B cell (primary cell): Measurements from ENCODE around the gene POMT2. TPM values are rescaled to one million over a fixed set of nuclear protein-coding genes. Genes with fewer than 3 reads are reported as not detected.
A peak's percentile ranks its signal among the peaks of the same experiment; 100 is the strongest.

ENCODE experiments used
- ATAC-seq: fragments of 200-7000 bp; cut with Tn5 transposase; one replicate; pipeline ENCODE4 v1.10.0; 2021; ENCODE audit warnings: low read depth, mild to moderate bottlenecking, moderate number of reproducible peaks, moderate library complexity
- CTCF ChIA-PET: fragments of 350-600 bp; sonication (Branson Sonifier 250); formaldehyde crosslinking; loops from one replicate; lab custom pipeline; 2021; ENCODE audit warnings: antibody characterized with exemption, inconsistent platforms; lab: Charles Lee
- POLR2A ChIA-PET: fragments of 350-600 bp; sonication (Branson Sonifier 250); formaldehyde crosslinking; loops from one replicate; lab custom pipeline; 2021; ENCODE audit warnings: antibody characterized with exemption; lab: Charles Lee
- DNase-seq: peaks from one replicate; pipeline ENCODE4 v3.0.0; 2013
- H2AFZ ChIP-seq: 2 replicates; pipeline ENCODE4 v1.6.1; 2012; ENCODE audit warnings: mild to moderate bottlenecking, low read depth, low read length; ENCODE audit not compliant: insufficient read depth, poor library complexity, severe bottlenecking
- H3K27ac ChIP-seq, 2 donors: 1 replicate in 1 of 2; 2 replicates in 1 of 2; pipeline ENCODE4 v1.5.1; 2012 to 2013; ENCODE audit warnings: low read length in 2 of 2, mild to moderate bottlenecking in 2 of 2, moderate library complexity in 1 of 2
- H3K27me3 ChIP-seq, 4 experiments: fragments of 200-600 bp in 1 of 4; sonication (generic) in 1 of 4; replicated peaks in 1 of 4; 1 replicate in 2 of 4; 2 replicates in 2 of 4; pipeline versions ENCODE4 v1.6.1 to v1.7.0; 2013 to 2016; ENCODE audit warnings: low read length in 3 of 4, mild to moderate bottlenecking in 2 of 4, mixed read lengths in 1 of 4, moderate library complexity in 1 of 4; ENCODE audit not compliant: insufficient read depth in 4 of 4, control insufficient read depth in 3 of 4; ENCODE audit errors: control extremely low read depth in 1 of 4
- H3K36me3 ChIP-seq, 2 experiments: replicated peaks in 1 of 2; 1 replicate in 1 of 2; 2 replicates in 1 of 2; pipeline versions ENCODE4 v1.6.1 to v1.7.1; 2013; ENCODE audit warnings: low read length in 1 of 2; ENCODE audit not compliant: insufficient read depth in 2 of 2, control insufficient read depth in 1 of 2; ENCODE audit errors: control extremely low read depth in 1 of 2, extremely low read depth in 1 of 2
- H3K4me1 ChIP-seq, 2 donors: fragments of 200-600 bp in 1 of 2; sonication (generic) in 1 of 2; 1 replicate in 1 of 2; 2 replicates in 1 of 2; pipeline versions ENCODE4 v1.5.1 to v1.6.1; 2013 to 2017; ENCODE audit warnings: low read length in 2 of 2; ENCODE audit not compliant: control insufficient read depth in 2 of 2, insufficient read depth in 2 of 2
- H3K4me2 ChIP-seq: replicated peaks from 2 replicates; pipeline ENCODE3; 2012; ENCODE audit warnings: mild to moderate bottlenecking, low read depth, low read length; ENCODE audit not compliant: poor library complexity, severe bottlenecking
- H3K4me3 ChIP-seq, 5 experiments: fragments of 200-600 bp in 1 of 5; sonication (generic) in 1 of 5; 1 replicate in 3 of 5; 2 replicates in 2 of 5; pipeline versions ENCODE4 v1.5.1 to v1.7.0; 2011 to 2016; ENCODE audit warnings: low read length in 4 of 5, mild to moderate bottlenecking in 4 of 5, low read depth in 2 of 5, control low read depth in 1 of 5, moderate library complexity in 1 of 5; ENCODE audit not compliant: insufficient read depth in 1 of 5; ENCODE audit errors: control extremely low read depth in 1 of 5, extremely low read depth in 1 of 5
- H3K79me2 ChIP-seq: fragments of 200-600 bp; sonication (generic); one replicate; pipeline ENCODE4 v1.6.0; 2016; ENCODE audit warnings: low read length; ENCODE audit not compliant: control insufficient read depth, insufficient read depth
- H3K9ac ChIP-seq: fragments of 200-600 bp; sonication (generic); 2 replicates; pipeline ENCODE4 v1.6.1; 2017; ENCODE audit warnings: mild to moderate bottlenecking, low read length, moderate library complexity
- H3K9me3 ChIP-seq, 3 donors: one replicate each; pipeline versions ENCODE4 v1.6.1 to v1.7.1; 2013; ENCODE audit warnings: low read length in 2 of 3; ENCODE audit not compliant: control insufficient read depth in 2 of 3, insufficient read depth in 1 of 3; ENCODE audit errors: control extremely low read depth in 1 of 3
- H4K20me1 ChIP-seq: 2 replicates; pipeline ENCODE4 v1.6.0; 2012; ENCODE audit warnings: mild to moderate bottlenecking, low read length; ENCODE audit not compliant: insufficient read depth, control insufficient read depth, poor library complexity, severe bottlenecking
- H3K27ac Mint-ChIP-seq: one replicate; pipeline ENCODE4 v1.8.0; 2021; ENCODE audit warnings: mixed read lengths
- H3K27me3 Mint-ChIP-seq: one replicate; pipeline ENCODE4 v1.8.0; 2021; ENCODE audit warnings: mixed read lengths
- H3K4me1 Mint-ChIP-seq: one replicate; pipeline ENCODE4 v1.8.0; 2021; ENCODE audit warnings: mixed read lengths
- H3K4me3 Mint-ChIP-seq: one replicate; pipeline ENCODE4 v1.8.0; 2021; ENCODE audit warnings: mixed read lengths
- H3K9me3 Mint-ChIP-seq: one replicate; pipeline ENCODE4 v1.8.0; 2022; ENCODE audit warnings: mixed read lengths; ENCODE audit not compliant: insufficient read depth
- CTCF ChIP-seq: fragments of 200-600 bp; IDR thresholded peaks from one replicate; pipeline ENCODE4 v1.8.0; 2022; ENCODE audit warnings: antibody characterized with exemption, mild to moderate bottlenecking
- EZH2 ChIP-seq: IDR thresholded peaks from 2 replicates; pipeline ENCODE4 v1.6.1; 2012; ENCODE audit warnings: borderline replicate concordance, low read depth, mild to moderate bottlenecking, moderate library complexity, low read length; ENCODE audit not compliant: insufficient read depth, poor library complexity, severe bottlenecking
- WGBS: methylation state at CpG from one replicate; pipeline ENCODE4 v1.1.5; 2013; ENCODE audit warnings: missing lambda C conversion rate; ENCODE audit not compliant: insufficient coverage; 5-methylcytosine and 5-hydroxymethylcytosine counted together
- intact Hi-C: fragments of 100-400 bp; cut with micrococcal nuclease; formaldehyde crosslinking; loops from one replicate; pipeline ENCODE4 v1.10.0; 2022
- polyA plus RNA-seq: library from polyadenylated mRNA; depleted of rRNA; stranded (reverse); fragments of >200 nt; gene quantifications from 2 replicates; pipeline ENCODE4 v1.2.3, GENCODE V29; 2012
- total RNA-seq, 2 donors: library from RNA; stranded (reverse); fragments of 120-200 nt in 1 of 2; gene quantifications; 1 replicate in 1 of 2; 2 replicates in 1 of 2; pipeline versions ENCODE4 v1.2.3 to v1.2.4, GENCODE V29; 2013 to 2022

Gene POMT2
- total and polyA plus RNA-seq, 2 donors (not counting 1 experiment from before 2014, with no cell fraction given), result 14.3 to 36.6 TPM

GRCh38 chr14:77270361-77271112 lies 50.1 kb downstream of the POMT2 start:
- Mint-ChIP-seq H3K9me3 (no peaks in the 10 kb centered on the region), H3K27ac (no peak overlapping the region), H3K4me3 (no peak overlapping the region), H3K27me3 (peaks cover 33% of the 10 kb centered on the region), H3K4me1 (peaks cover 12% of the 10 kb centered on the region)
- DNase-seq (no peak), ATAC-seq (no peak)
- H3K27ac ChIP-seq, result no peak overlapping the region
- no peaks in the 10 kb centered on the region for H3K36me3 ChIP-seq
- no peak overlapping the region for H3K4me3 ChIP-seq
- ChIA-PET CTCF (interaction anchor here (1.0 kb wide), 1 partner anchor 45 kb away, joined by 3 read pairs; no protein-coding TSS in a partner anchor), POLR2A (no interaction called here)
- no peak overlapping the region for H2AFZ ChIP-seq
- peaks cover 0 to 41% (median 8%) of the 10 kb centered on the region in 4 experiments for H3K27me3 ChIP-seq
- H3K4me1 ChIP-seq, result peaks cover 0 to 10% of the 10 kb centered on the region in 2 donors
- intact Hi-C loops, result no loop called here
- TF ChIP-seq EZH2, result no peak
- no peak for TF ChIP-seq CTCF
- 3% methylated on average over 84 of the region's 84 CpGs for WGBS
- H3K4me2 ChIP-seq, result peak overlapping the region; percentile 30
- no peak overlapping the region for H3K9ac ChIP-seq
- H4K20me1 ChIP-seq, result no peaks in the 10 kb centered on the region
- H3K79me2 ChIP-seq, result no peaks in the 10 kb centered on the region
- peaks cover 0 to 11% (median 0%) of the 10 kb centered on the region in 3 donors for H3K9me3 ChIP-seq

DNA sequence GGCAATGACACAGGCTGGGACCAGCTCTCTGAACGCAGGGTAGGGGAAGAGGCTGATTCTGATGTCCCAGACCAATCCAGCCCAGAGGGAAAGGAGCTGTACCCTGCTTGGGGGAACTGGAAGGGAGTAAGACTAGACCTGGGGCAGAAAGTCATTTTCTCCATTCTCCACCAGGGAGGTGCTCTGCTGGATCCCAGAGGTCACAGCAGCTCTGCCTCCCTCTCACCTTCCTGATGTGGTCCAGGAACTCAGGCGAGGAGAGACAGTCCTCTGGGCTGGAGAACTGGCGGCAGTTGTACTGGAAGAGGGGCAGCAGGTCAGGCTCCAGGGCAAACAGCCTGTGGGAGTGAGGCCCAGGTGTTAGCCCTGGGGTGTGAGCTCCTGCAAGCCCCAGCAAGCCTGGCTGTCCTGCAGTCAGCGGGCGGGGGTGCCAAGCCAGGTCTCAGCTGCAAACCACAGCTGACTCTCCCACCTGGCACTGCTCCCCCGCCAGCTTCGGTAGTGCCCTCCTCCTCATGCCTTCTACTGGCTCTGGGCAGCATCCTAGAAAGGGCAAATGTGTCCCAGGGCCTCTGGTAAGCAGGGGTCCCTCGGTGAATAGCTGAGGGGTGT lies 51.6 kb downstream of the POMT2 start:
- H3K36me3 ChIP-seq, result no peaks in the 10 kb centered on the region
- WGBS, result 33% methylated on average over 3 of the region's 8 CpGs
- no peaks in the 10 kb centered on the region for H3K79me2 ChIP-seq
- H3K27me3 ChIP-seq, result peaks cover 0 to 41% (median 8%) of the 10 kb centered on the region in 4 experiments
- H3K4me3 ChIP-seq, result no peak overlapping the region
- Mint-ChIP-seq H3K9me3 (no peaks in the 10 kb centered on the region), H3K4me3 (no peak overlapping the region), H3K4me1 (peaks cover 17% of the 10 kb centered on the region), H3K27me3 (peaks cover 33% of the 10 kb centered on the region), H3K27ac (no peak overlapping the region)
- H3K9ac ChIP-seq, result no peak overlapping the region
- H3K4me1 ChIP-seq, result peaks cover 5 to 10% of the 10 kb centered on the region in 2 donors
- no peak overlapping the region for H3K27ac ChIP-seq
- intact Hi-C loops, result no loop called here
- no peak overlapping the region for H2AFZ ChIP-seq
- DNase-seq (no peak), ATAC-seq (no peak)
- H3K9me3 ChIP-seq, result peaks cover 0 to 11% (median 0%) of the 10 kb centered on the region in 3 donors
- POLR2A ChIA-PET, result no interaction called here
- CTCF ChIA-PET, result no interaction called here
- TF ChIP-seq CTCF, result no peak
- no peak for TF ChIP-seq EZH2
- no peaks in the 10 kb centered on the region for H4K20me1 ChIP-seq
- H3K4me2 ChIP-seq, result no peak overlapping the region
